Mesothelial cell of epicardium (in vitro differentiated cells): ENCODE results near the gene REV3L. TPM values are rescaled to one million over a fixed set of nuclear protein-coding genes. Genes with fewer than 3 reads are reported as not detected.

Experiments used
- DNase-seq, 2 experiments: peaks; one replicate each; pipeline ENCODE4 v3.0.0; 2021; ENCODE audit warnings: low spot score in 2 of 2; ENCODE audit not compliant: unreplicated experiment in 2 of 2
- H3K27ac Mint-ChIP-seq: 2 replicates; pipeline ENCODE4 v1.8.0; 2021; ENCODE audit warnings: mixed read lengths
- H3K27me3 Mint-ChIP-seq: 2 replicates; pipeline ENCODE4 v1.8.0; 2021; ENCODE audit warnings: low read depth, mixed read lengths
- H3K36me3 Mint-ChIP-seq: 2 replicates; pipeline ENCODE4 v1.8.0; 2021; ENCODE audit warnings: mixed read lengths
- H3K4me1 Mint-ChIP-seq: 2 replicates; pipeline ENCODE4 v1.8.0; 2021; ENCODE audit warnings: mixed read lengths
- H3K4me3 Mint-ChIP-seq: 2 replicates; pipeline ENCODE4 v1.8.0; 2021; ENCODE audit warnings: mild to moderate bottlenecking, moderate library complexity, mixed read lengths
- H3K9me3 Mint-ChIP-seq: 2 replicates; pipeline ENCODE4 v1.8.0; 2021; ENCODE audit warnings: mixed read lengths
- total RNA-seq: library from RNA; stranded (reverse); gene quantifications from 3 replicates; pipeline ENCODE4 v1.2.1, GENCODE V29; 2021
- TF ChIP-seq, protein P1 (sequence below): fragments of 200-600 bp; sonication (generic); IDR thresholded peaks from one replicate; pipeline ENCODE4 v1.5.0; 2021; ENCODE audit warnings: antibody characterized with exemption; ENCODE audit not compliant: unreplicated experiment

Gene REV3L
- total RNA-seq, 1 donor from 2014 or later = 41.7 TPM

DNA sequence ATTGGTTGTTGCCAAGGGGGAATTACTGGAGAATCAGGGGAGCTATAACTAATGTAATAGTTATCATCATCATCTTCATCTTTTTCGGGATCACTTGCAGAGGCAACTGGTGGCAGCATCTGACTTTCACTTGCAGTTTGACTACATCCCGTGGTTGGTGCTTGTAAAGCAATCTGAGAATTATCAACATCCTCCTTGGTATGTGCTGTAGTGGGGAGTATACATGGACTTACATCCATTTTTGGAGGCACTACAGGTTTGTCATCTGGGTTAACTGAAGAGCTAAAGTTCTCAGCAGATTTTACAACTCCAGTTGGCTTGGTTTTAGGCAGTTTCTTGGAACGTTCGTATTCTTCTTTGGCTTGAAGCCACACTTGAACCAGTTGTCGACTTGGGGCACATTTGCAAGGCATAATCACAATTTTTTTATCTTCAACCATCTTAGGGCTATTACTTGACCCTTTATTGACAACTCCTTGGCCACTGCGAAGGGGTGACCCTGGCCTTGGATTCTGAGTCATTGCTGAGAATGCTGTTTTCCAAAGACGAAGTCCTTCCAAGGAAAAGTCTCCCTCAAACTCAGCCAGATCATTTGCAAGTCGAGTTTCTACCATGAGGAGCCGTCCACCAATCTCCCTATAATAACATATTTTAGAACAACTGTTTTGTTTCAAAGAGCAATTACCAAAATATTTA lies 115.5 kb downstream of the REV3L start:
- TF ChIP-seq, protein P1, sequence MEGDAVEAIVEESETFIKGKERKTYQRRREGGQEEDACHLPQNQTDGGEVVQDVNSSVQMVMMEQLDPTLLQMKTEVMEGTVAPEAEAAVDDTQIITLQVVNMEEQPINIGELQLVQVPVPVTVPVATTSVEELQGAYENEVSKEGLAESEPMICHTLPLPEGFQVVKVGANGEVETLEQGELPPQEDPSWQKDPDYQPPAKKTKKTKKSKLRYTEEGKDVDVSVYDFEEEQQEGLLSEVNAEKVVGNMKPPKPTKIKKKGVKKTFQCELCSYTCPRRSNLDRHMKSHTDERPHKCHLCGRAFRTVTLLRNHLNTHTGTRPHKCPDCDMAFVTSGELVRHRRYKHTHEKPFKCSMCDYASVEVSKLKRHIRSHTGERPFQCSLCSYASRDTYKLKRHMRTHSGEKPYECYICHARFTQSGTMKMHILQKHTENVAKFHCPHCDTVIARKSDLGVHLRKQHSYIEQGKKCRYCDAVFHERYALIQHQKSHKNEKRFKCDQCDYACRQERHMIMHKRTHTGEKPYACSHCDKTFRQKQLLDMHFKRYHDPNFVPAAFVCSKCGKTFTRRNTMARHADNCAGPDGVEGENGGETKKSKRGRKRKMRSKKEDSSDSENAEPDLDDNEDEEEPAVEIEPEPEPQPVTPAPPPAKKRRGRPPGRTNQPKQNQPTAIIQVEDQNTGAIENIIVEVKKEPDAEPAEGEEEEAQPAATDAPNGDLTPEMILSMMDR = no peak
- H3K36me3 Mint-ChIP-seq = peaks cover 33% of the 10 kb centered on the region

DNA sequence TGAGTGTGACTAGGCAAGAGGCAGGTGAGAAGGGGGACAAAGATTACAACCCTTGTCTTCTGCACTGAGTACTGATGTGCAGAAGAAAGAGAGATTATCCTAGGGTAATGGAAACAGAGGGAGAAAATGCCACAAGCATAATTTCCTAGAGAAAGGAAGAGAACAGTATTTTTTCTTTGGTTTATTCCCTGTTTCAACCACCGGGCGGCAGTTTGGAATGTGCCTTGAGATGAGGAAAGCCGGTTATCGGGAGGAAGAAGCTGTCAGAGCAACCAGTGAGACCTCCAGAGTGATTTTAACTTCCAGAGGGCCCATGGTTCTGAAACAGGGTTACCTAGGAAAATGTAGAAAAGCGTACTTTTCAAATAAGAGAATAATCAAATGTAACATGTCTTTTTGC lies 121.4 kb downstream of the REV3L start:
- Mint-ChIP-seq H3K27ac (peak overlapping the region; percentile 54), H3K4me1 (peaks cover 13% of the 10 kb centered on the region), H3K36me3 (peaks cover 14% of the 10 kb centered on the region), H3K9me3 (no peaks in the 10 kb centered on the region), H3K4me3 (no peak overlapping the region), H3K27me3 (no peaks in the 10 kb centered on the region)
- TF ChIP-seq, protein P1 = peak; percentile 34
- peak in 1 of 2 experiments; percentile 42 for DNase-seq

More for the DNA sequence above, 115.5 kb downstream of the REV3L start:
- DNase-seq = no peak
- Mint-ChIP-seq H3K27ac (no peak overlapping the region), H3K4me3 (no peak overlapping the region), H3K27me3 (no peaks in the 10 kb centered on the region), H3K4me1 (no peaks in the 10 kb centered on the region), H3K9me3 (no peaks in the 10 kb centered on the region)

DNA sequence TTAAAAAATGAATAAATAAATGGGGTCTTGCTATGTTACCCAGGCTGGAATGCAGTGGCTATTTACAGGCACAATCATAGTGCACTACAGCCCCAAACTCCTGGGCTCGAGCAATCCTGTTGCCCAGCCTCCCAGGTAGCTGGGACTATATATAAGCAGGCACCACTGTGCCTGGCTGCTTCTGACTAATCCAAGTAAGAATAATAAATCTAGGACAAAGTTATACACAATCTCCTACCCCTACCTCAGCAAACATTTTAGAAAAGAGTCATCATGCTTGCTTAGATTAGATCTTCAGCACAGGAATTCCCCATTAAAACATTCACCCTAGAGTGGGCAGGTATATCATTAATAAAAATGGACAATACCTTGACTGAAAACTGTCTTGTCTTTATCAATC lies 124.6 kb downstream of the REV3L start:
- Mint-ChIP-seq H3K27me3 (no peaks in the 10 kb centered on the region), H3K9me3 (no peaks in the 10 kb centered on the region), H3K27ac (peak overlapping the region; percentile 67), H3K4me1 (peaks cover 13% of the 10 kb centered on the region), H3K36me3 (peaks cover 23% of the 10 kb centered on the region), H3K4me3 (no peak overlapping the region)
- DNase-seq = no peak
- TF ChIP-seq, protein P1 = no peak

DNA sequence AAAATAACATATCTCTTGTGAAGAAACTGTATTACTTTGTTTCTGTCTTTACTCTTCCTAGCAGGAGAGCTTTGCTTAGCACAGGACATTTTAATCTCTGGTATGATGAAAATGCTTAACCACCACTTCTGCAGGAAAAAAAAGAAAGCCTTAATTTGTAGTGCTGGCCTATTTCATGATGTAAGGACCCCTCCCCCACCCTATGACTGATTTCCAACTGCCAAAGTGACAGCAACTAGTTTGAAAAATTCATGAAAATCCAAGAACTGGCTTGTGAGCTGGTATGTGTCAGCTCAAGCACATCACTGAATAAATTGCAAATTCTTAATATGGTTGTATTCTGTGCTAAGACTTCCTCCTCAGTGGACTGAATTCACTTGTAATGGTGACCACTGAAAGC lies 125.3 kb downstream of the REV3L start:
- no peak overlapping the region for H3K4me3 Mint-ChIP-seq
- DNase-seq = no peak
- TF ChIP-seq, protein P1 = no peak
- H3K9me3 Mint-ChIP-seq = no peaks in the 10 kb centered on the region
- H3K4me1 Mint-ChIP-seq = peaks cover 13% of the 10 kb centered on the region
- no peaks in the 10 kb centered on the region for H3K27me3 Mint-ChIP-seq
- H3K36me3 Mint-ChIP-seq = peaks cover 18% of the 10 kb centered on the region
- peak overlapping the region; percentile 79 for H3K27ac Mint-ChIP-seq

DNA sequence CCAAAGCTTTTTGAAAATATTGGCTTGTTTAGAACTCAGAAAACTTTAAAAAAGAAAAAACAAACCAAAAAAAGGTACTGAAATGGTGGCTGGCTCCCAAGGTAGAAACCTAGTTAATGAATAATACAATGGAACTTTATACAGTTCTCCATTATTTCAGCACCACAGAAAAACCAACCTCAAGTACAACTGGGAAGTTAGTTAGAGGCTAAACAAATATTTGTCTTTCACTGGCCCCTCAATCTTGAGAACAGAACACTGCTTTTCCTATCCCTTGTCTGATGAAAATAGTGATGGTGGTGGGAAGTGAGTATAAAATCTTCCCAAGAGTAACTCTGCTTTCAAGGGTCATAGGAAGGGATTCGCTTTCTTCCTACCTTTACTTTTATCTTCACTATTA lies 126.5 kb downstream of the REV3L start:
- Mint-ChIP-seq H3K9me3 (no peaks in the 10 kb centered on the region), H3K27me3 (no peaks in the 10 kb centered on the region), H3K4me1 (peaks cover 11% of the 10 kb centered on the region), H3K4me3 (no peak overlapping the region), H3K36me3 (peaks cover 26% of the 10 kb centered on the region), H3K27ac (no peak overlapping the region)
- TF ChIP-seq, protein P1 = no peak
- DNase-seq = no peak
